HCT116 (cell line): Measurements from ENCODE around the gene ATXN1. TPM values are rescaled to one million over a fixed set of nuclear protein-coding genes. Genes with fewer than 3 reads are reported as not detected.
"Not testable (repeated sequence)": the region's sequence is repeated elsewhere in the genome, so short reads cannot be mapped to it uniquely, and the experiment has no call there.

ENCODE experiments used
- ATAC-seq: fragments of 200-7000 bp; cut with Tn5 transposase; 2 replicates; pipeline ENCODE4 v1.9.1; 2020; ENCODE audit warnings: mild to moderate bottlenecking, moderate library complexity
- BruUV-seq: library from RNA; stranded (reverse); fragments of 400-500 nt; replicated peaks from 2 replicates; lab custom pipeline; 2021; lab: Mats Ljungman, UMichigan
- CTCF ChIA-PET: fragments of 300-600 bp; sonication (Branson Sonifier 250); formaldehyde crosslinking; loops from one replicate; lab custom pipeline; 2021; ENCODE audit warnings: antibody characterized with exemption; lab: Charles Lee
- POLR2A ChIA-PET: fragments of 300-600, 350-600 bp; sonication (Branson Sonifier 250); formaldehyde crosslinking; loops from one replicate; lab custom pipeline; 2021; ENCODE audit warnings: antibody characterized with exemption; lab: Charles Lee
- RAD21 ChIA-PET, 2 experiments: fragments of 300-600 bp; sonication (Branson Sonifier 250); formaldehyde crosslinking; loops; one replicate each; lab custom pipeline; 2023; ENCODE audit warnings: low total read pairs in 2 of 2; ENCODE audit not compliant: uncharacterized antibody in 2 of 2, unreplicated experiment in 2 of 2, low non-redundant PET in 1 of 2; lab: Charles Lee
- DNase-seq: peaks from one replicate; pipeline ENCODE4 v3.0.0-alpha.2; 2010; ENCODE audit warnings: low read depth, low spot score
- H2AFZ ChIP-seq: fragments of 200-600 bp; shearing (Covaris generic), sonication (generic); 2 replicates; pipeline ENCODE4 v1.6.1; 2017; ENCODE audit warnings: low read depth, mixed run types, mixed read lengths, antibody characterized with exemption, low read length; ENCODE audit not compliant: poor library complexity, severe bottlenecking
- H3K27ac ChIP-seq: 2 replicates; pipeline ENCODE4 v1.5.1; 2012; ENCODE audit warnings: low read depth, low read length
- H3K27me3 ChIP-seq: fragments of 200-600 bp; sonication (generic); 2 replicates; pipeline ENCODE4 v1.6.1; 2016; ENCODE audit warnings: mixed run types, low read length, mixed read lengths; ENCODE audit not compliant: insufficient read depth
- H3K36me3 ChIP-seq, 2 experiments: fragments of 200-500 bp in 1 of 2; fragments of 200-600 bp in 1 of 2; sonication (Bioruptor generic) in 1 of 2; sonication (generic) in 1 of 2; 2 replicates each; pipeline versions ENCODE4 v1.5.1 to v1.6.1; 2014 to 2016; ENCODE audit warnings: low read length in 2 of 2, inconsistent platforms in 1 of 2, mixed read lengths in 1 of 2, mixed run types in 1 of 2; ENCODE audit not compliant: insufficient read depth in 2 of 2, control insufficient read depth in 1 of 2
- H3K4me1 ChIP-seq, 2 experiments: fragments of 200-600 bp in 1 of 2; sonication (generic) in 1 of 2; 2 replicates each; pipeline versions ENCODE4 v1.5.1 to v1.6.1; 2012 to 2017; ENCODE audit warnings: low read length in 2 of 2, inconsistent platforms in 1 of 2, mild to moderate bottlenecking in 1 of 2, mixed read lengths in 1 of 2, mixed run types in 1 of 2, moderate library complexity in 1 of 2; ENCODE audit not compliant: insufficient read depth in 2 of 2, control insufficient read depth in 1 of 2
- H3K4me2 ChIP-seq: fragments of 200-600 bp; sonication (generic); 2 replicates; pipeline ENCODE4 v1.6.1; 2017; ENCODE audit warnings: mixed run types, low read length, mixed read lengths
- H3K4me3 ChIP-seq, 2 experiments: fragments of 200-600 bp in 1 of 2; sonication (generic) in 1 of 2; replicated peaks in 1 of 2; 2 replicates each; pipeline ENCODE4 v1.5.1; 2011 to 2016; ENCODE audit warnings: low read length in 2 of 2, control low read depth in 1 of 2, low read depth in 1 of 2, mild to moderate bottlenecking in 1 of 2, mixed read lengths in 1 of 2, mixed run types in 1 of 2
- H3K79me2 ChIP-seq: fragments of 200-600 bp; sonication (generic); 2 replicates; pipeline ENCODE4 v1.6.1; 2017; ENCODE audit warnings: mild to moderate bottlenecking, mixed run types, low read length, moderate library complexity, mixed read lengths; ENCODE audit not compliant: insufficient read depth
- H3K9ac ChIP-seq: fragments of 200-600 bp; sonication (generic); 2 replicates; pipeline ENCODE4 v1.6.1; 2016; ENCODE audit warnings: low read length, mixed read lengths
- H3K9me2 ChIP-seq: fragments of 200-600 bp; sonication (generic), shearing (Covaris generic); 2 replicates; pipeline ENCODE4 v1.6.1; 2017; ENCODE audit warnings: mixed run types, mild to moderate bottlenecking, moderate library complexity; ENCODE audit not compliant: insufficient read depth
- H3K9me3 ChIP-seq, 2 experiments: fragments of 200-500 bp in 1 of 2; fragments of 200-600 bp in 1 of 2; sonication (Bioruptor generic) in 1 of 2; sonication (generic) in 1 of 2; 2 replicates each; pipeline ENCODE4 v1.6.1; 2014 to 2017; ENCODE audit warnings: low read length in 2 of 2, mixed read lengths in 2 of 2, inconsistent platforms in 1 of 2, low read depth in 1 of 2, mild to moderate bottlenecking in 1 of 2, mixed run types in 1 of 2, moderate library complexity in 1 of 2; ENCODE audit not compliant: control insufficient read depth in 1 of 2, insufficient read depth in 1 of 2
- H4K20me1 ChIP-seq: fragments of 200-600 bp; sonication (generic), shearing (Covaris generic); 2 replicates; pipeline ENCODE4 v1.6.1; 2017; ENCODE audit warnings: mixed run types, mild to moderate bottlenecking, moderate library complexity; ENCODE audit not compliant: insufficient read depth
- CEBPB ChIP-seq: IDR thresholded peaks from 2 replicates; pipeline ENCODE4 v1.6.1; 2012; ENCODE audit warnings: low read depth
- ELF1 ChIP-seq: IDR thresholded peaks from 2 replicates; pipeline ENCODE4 v1.6.1; 2012; ENCODE audit warnings: low read depth, borderline replicate concordance
- EZH2 ChIP-seq: fragments of 200-600 bp; sonication (generic); IDR thresholded peaks from 2 replicates; pipeline ENCODE4 v1.6.1; 2017; ENCODE audit warnings: antibody characterized with exemption, mixed run types
- EZH2phosphoT487 ChIP-seq: fragments of 200-600 bp; IDR thresholded peaks from 2 replicates; pipeline ENCODE4 v1.6.1; 2018; ENCODE audit warnings: antibody characterized with exemption, borderline replicate concordance
- FOSL1 ChIP-seq: IDR thresholded peaks from 2 replicates; pipeline ENCODE4 v1.6.1; 2012; ENCODE audit warnings: low read depth
- JUND ChIP-seq: IDR thresholded peaks from 2 replicates; pipeline ENCODE4 v1.6.1; 2012
- POLR2A ChIP-seq: IDR thresholded peaks from 2 replicates; pipeline ENCODE4 v1.7.0; 2011; ENCODE audit warnings: borderline replicate concordance; ENCODE audit not compliant: insufficient read depth, insufficient read length; ENCODE audit errors: extremely low read depth
- SP1 ChIP-seq: IDR thresholded peaks from 2 replicates; pipeline ENCODE4 v1.6.1; 2012; ENCODE audit warnings: low read depth
- ZNF274 ChIP-seq: fragments of 200-500 bp; sonication (Bioruptor generic); IDR thresholded peaks from 2 replicates; pipeline ENCODE4 v1.6.1; 2014; ENCODE audit warnings: mild to moderate bottlenecking, low read depth, low read length, inconsistent platforms
- intact Hi-C: fragments of 100-400 bp; cut with micrococcal nuclease; formaldehyde crosslinking; loops from 2 replicates; pipeline ENCODE4 v1.10.0; 2022
- total RNA-seq: library from RNA; stranded (reverse); gene quantifications from one replicate; pipeline ENCODE4 v1.2.1, GENCODE V29; 2021; ENCODE audit not compliant: unreplicated experiment
- TF ChIP-seq, protein P1 (sequence below): IDR thresholded peaks from 2 replicates; pipeline ENCODE4 v1.6.1; 2012
- TF ChIP-seq, protein P2 (sequence below): IDR thresholded peaks from 2 replicates; pipeline ENCODE4 v1.6.1; 2012

ATXN1 gene
- total RNA-seq, 1 experiment from 2014 or later = 21.0 TPM

DNA sequence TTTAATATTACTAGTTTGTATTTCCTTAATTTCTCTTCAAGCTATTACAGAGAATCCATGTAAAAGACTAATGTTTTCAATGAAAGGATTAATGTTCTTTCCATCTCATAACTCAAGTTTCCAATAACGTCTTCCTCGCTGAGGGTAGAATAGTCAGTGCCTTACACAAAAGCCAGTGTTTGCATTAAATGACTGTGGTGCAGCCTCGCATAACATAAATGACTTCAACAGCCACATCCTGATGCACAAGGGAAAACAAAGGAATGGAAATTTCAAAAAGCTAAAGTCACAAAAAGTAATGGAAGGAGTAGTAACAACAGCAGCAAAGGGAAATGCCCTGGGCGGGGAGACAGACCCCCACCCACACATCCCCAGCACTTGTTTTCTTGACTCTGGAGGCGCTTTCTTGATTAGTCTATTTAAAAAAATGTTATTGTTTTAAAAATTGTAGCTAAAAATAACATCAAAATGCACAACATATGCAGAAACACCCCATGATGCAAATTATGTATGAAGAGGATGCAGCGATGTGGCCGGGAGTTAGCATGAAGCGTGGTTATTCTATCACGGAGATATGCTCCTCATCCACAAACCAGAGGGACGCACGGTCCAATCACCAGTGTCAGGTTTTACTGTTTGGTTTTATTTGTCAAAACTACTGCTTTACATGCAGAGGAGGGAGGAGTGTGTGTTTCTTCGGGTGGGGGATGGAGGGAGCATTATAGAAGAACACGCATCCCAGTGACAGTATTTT, 294.3 kb downstream of the ATXN1 start:
- H3K79me2 ChIP-seq = no peaks in the 10 kb centered on the region
- H3K9ac ChIP-seq = no peak overlapping the region
- H3K4me1 ChIP-seq = no peaks in the 10 kb centered on the region
- CTCF ChIA-PET = no interaction called here
- intact Hi-C loops = loop anchor here (10.0 kb wide), 1 partner anchor 908 kb away; no protein-coding TSS in a partner anchor
- no peaks in the 10 kb centered on the region for H3K27me3 ChIP-seq
- ATAC-seq = no peak
- TF ChIP-seq, protein P1, sequence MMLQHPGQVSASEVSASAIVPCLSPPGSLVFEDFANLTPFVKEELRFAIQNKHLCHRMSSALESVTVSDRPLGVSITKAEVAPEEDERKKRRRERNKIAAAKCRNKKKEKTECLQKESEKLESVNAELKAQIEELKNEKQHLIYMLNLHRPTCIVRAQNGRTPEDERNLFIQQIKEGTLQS = no peak
- TF ChIP-seq EZH2phosphoT487 = no peak
- TF ChIP-seq ELF1 = no peak
- no peak for TF ChIP-seq FOSL1
- TF ChIP-seq, protein P2, sequence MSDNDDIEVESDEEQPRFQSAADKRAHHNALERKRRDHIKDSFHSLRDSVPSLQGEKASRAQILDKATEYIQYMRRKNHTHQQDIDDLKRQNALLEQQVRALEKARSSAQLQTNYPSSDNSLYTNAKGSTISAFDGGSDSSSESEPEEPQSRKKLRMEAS = no peak
- no peak for TF ChIP-seq SP1
- no peak for TF ChIP-seq JUND
- TF ChIP-seq EZH2 = no peak
- TF ChIP-seq, all 23 proteins: peak for 0
- Histone ChIP-seq H3K4me3 (no peak overlapping the region), H3K36me3 (no peaks in the 10 kb centered on the region), H2AFZ (no peak overlapping the region), H3K27ac (no peak overlapping the region), H3K4me2 (no peak overlapping the region), H3K9me2 (no peaks in the 10 kb centered on the region), H3K9me3 (no peaks in the 10 kb centered on the region), H4K20me1 (no peaks in the 10 kb centered on the region)
- ChIA-PET RAD21 (no interaction called here), POLR2A (no interaction called here)
- no TSS peak for BruUV-seq
- DNase-seq = no peak

DNA sequence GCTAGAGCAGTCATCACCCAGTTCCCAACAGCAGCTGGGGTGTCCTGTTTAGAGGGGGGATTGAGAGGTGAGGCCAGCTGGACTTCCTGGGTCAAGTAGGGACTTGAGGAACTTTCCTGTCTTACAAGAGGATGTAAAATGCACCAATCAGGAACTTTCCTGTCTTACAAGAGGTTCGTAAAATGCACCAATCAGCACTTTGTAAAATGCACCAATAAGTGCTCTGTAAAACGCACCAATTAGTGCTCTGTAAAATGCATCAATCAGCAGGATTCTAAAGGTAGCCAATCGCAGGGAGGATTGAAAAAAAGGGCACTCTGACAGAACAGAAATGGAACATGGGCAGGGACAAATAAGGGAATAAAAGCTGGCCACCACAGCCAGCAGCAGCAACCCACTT, 297.2 kb downstream of the ATXN1 start:
- no peak overlapping the region for H3K4me2 ChIP-seq
- TF ChIP-seq POLR2A (no peak), FOSL1 (no peak), ZNF274 (no peak), CEBPB (no peak)
- no peaks in the 10 kb centered on the region for H3K79me2 ChIP-seq
- H3K9ac ChIP-seq = no peak overlapping the region
- H3K4me1 ChIP-seq = no peaks in the 10 kb centered on the region
- H3K27ac ChIP-seq = no peak overlapping the region
- no peak for DNase-seq
- ChIA-PET CTCF (no interaction called here), RAD21 (no interaction called here), POLR2A (no interaction called here)
- ATAC-seq = no peak
- intact Hi-C loops = loop anchor here (10.0 kb wide), 1 partner anchor 911 kb away; no protein-coding TSS in a partner anchor
- BruUV-seq = no TSS peak
- H3K9me2 ChIP-seq = no peaks in the 10 kb centered on the region
- no peak overlapping the region for H2AFZ ChIP-seq
- no peaks in the 10 kb centered on the region for H3K9me3 ChIP-seq
- H3K4me3 ChIP-seq = no peak overlapping the region
- H3K27me3 ChIP-seq = no peaks in the 10 kb centered on the region
- no peaks in the 10 kb centered on the region for H4K20me1 ChIP-seq
- H3K36me3 ChIP-seq = no peaks in the 10 kb centered on the region

DNA sequence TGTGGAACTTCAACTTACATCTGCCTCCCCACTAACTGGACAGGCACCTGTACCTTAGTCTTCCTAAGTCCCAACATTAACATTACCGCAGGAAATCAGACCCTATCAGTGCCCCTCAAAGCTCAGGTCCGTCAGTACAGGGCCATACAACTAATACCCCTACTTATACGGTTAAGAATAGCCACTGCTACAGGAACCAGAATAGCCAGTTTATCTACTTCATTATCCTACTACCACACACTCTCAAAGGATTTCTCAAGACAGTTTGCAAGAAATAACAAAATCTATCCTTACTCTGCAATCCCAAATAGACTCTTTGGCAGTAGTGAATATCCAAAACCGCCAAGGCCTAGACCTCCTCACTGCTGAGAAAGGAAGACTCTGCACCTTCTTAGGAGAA, 298.0 kb downstream of the ATXN1 start:
- H3K9me3 ChIP-seq, H3K4me1 ChIP-seq, BruUV-seq, H3K4me3 ChIP-seq, H3K79me2 ChIP-seq, H4K20me1 ChIP-seq, POLR2A ChIA-PET, H3K9ac ChIP-seq, ATAC-seq, H3K9me2 ChIP-seq, CTCF ChIA-PET, H3K4me2 ChIP-seq, H3K36me3 ChIP-seq, H3K27ac ChIP-seq, H3K27me3 ChIP-seq, DNase-seq, H2AFZ ChIP-seq, RAD21 ChIA-PET: not testable (repeated sequence)
- intact Hi-C loops = loop anchor here (10.0 kb wide), 1 partner anchor 912 kb away; no protein-coding TSS in a partner anchor
